Measurements from ENCODE around the gene NKX6-2.
"Not testable (repeated sequence)": the region's sequence is repeated elsewhere in the genome, so short reads cannot be mapped to it uniquely, and the experiment has no call there.

NKX6-2 gene

DNA sequence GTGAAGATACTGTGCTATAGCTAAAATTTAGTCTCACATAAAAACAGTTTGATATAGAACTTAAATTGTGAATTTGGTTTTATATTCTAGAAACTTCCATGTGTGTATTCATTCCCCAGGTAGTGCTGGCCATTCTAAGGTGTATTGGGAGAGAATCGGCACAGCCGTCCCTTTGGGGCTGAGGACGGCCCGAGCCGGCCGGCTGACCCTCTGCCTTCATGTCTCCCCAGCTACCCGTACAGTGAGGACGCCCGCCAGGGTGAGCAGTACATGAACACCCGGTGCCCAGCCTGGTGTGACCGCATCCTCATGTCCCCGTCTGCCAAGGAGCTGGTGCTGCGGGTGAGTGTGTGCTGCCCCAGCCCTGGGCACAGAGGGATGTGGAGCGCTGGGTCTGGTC lies 8.5 kb downstream of the NKX6-2 start:
- DNase-seq: no peak

DNA sequence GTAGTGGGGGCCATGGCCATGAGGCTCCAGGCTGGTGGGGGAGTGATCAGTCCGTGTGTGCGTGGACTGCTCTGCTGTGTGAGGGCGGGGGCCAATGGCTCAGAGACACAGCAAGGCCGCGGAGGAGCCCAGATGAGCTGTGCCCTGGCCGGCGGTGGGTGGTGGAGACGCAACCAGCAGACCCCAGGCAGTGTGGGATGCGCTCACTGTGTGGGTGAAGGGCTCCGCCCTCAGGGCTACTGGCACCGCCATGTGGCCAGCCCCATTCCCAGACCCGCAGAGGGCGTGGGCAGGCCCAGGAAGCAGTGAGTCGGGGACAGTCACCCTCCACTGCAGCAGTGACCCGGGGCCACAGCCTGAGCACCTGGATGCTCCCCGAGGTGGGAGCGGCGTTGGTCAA lies 9.1 kb downstream of the NKX6-2 start:
- no peak for DNase-seq

DNA sequence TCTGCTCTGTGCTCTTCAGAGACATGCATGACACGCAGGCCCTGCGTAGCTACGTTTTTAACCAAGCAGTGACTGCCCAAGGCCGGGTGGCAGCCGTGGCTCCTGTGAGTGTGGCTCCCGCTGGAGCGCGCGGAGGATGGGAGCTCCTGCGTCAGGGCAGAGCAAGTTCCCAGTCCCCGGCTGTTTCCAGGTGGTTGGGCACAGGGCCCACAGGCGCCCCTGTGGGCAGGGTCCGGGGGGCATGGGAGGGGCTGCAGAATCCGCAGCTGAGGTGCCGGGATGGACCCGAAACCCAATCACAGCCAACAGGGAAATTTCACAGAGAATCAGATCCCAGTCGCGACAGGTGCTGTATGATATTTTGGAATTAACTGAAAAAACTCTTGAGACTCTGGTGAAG lies 9.8 kb downstream of the NKX6-2 start:
- no peak for DNase-seq

DNA sequence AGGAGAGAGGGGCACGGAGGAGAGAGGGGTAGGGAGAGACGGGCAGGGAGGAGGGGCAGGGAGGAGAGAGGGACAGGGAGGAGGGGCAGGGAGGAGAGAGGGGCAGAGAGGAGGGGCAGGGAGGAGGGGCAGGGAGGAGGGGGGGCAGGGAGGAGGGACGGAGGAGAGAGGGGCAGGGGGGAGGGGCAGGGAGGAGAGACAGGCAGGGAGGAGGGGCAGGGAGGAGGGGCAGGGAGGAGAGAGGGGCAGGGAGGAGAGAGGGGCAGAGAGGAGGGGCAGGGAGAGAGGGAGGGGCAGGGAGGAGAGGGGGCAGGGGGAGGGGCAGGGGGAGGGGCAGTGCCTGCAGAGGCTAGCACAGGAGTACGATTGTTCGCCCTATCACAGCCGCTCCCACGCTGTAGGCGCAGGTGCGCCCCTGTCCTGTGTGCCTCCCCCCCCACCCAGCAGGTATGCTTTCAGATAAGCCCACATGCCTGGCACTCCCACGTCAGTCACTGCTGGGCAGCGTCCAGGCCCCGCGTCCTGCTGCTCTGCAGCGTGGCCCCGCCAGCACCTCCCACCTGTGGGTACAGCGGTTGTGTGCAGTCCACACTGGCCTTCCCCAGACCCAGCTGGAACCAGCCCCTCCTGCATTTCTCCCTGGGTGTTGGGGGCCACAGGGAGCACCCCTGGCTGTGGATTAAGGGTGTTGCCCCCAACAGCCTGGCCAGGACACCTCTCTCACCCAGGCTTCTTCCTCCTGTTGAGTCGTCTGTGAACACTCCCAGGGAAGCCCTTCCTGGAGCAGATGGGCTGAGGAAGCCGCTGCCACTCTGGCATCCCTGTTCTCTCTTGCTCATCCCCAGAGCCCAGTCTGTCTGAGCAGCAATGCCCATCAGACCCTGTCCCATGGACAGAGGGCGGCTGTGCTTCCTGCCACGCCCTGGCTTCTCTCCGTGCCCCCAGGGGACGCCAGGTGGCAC lies 10.8 kb downstream of the NKX6-2 start:
- no peak for DNase-seq

DNA sequence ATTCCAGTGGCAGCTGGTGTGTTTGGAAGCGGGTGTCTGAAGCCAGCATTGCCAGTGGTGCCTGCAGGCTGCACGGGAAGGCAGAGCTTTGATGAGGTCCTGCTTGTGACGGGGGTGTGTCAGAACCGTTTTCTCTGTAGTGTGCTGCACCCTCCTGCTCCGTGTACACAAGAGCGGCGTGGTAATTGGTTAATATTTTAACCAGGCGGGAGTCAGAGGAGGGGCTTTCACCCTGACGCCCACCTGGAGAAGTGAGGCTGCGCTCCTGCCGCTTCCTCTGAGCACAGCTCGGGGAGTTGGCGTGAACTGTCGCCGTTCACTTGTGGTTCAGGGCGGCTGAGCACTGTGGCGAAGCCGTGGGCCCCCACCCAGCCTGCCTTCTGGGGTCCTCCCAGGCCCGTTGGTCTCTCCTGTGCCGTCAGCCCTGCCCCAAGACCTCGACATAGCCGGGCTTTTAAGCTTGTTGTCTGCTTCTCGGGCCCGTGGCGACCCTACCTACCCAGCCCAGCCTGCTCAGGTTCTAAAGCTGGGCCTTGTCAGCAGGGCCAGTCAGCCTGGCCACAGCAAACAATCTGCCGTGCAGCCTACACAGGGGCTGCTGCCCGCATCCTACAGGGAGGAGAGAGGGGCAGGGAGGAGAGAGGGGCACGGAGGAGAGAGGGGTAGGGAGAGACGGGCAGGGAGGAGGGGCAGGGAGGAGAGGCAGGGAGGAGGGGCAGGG lies 11.6 kb downstream of the NKX6-2 start:
- DNase-seq: no peak

DNA sequence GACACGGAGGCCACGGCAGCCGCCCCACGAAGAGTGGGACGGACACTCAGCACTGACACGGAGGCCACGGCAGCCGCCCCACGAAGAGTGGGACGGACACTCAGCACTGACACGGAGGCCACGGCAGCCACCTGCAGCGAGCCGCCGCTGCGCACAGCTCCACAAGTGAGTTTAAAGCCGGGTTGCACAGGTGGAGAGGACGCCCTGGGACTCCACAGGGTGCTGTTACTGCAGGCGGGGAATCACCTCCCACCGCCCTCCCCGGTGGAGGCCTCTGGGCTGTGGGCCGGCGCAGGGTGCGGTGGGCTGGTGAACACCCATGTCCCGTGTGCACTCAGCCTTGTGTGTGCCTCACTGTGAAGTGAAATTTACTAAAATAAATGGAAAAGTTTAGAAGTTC lies 13.1 kb downstream of the NKX6-2 start:
- DNase-seq: not testable (repeated sequence)

DNA sequence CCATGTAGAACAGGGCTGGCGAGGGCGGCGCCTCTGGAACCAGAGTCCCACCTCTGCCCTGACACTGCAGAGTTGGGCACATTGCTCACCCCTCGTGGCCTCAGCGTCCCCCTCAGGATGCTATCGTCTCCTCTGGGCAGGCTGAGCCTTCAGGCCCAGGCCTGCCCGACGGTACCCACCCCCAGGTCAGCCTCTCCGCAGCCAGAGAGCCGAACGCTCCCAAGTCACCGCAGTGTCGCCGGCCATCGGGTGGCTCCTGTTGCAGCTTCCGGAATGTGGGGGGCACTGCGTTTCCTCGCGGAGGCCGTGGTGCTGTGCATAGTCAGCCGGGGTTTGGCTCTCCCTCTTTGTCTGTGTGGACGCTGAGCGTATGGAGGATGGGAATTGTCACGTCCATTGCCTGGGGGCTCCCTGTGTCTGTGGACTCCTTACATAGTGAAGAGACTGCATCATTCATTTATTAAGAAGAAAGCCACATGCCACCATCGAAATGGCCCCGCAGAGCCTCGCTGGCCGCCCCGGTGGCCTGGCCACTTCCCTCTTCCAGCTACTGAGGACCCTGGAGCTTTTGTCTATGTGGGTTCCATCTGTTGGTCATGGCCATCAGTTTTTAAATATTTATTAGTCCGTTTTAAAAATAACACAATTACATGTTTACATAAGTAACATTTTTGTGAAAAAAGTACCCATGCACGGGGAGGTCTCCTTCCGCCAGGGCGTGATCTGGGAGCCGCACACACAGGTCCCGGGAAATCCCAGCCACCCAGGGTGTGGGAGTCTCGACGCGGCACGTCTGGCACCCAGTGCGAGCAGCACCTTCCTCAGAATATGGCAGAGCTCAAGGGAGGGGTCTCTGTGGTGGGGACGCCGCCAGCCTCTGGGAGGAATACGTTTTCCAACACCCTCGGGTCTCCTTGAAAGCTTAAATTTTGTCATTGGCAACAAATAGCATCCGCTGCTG lies 15.6 kb downstream of the NKX6-2 start:
- DNase-seq: no peak

DNA sequence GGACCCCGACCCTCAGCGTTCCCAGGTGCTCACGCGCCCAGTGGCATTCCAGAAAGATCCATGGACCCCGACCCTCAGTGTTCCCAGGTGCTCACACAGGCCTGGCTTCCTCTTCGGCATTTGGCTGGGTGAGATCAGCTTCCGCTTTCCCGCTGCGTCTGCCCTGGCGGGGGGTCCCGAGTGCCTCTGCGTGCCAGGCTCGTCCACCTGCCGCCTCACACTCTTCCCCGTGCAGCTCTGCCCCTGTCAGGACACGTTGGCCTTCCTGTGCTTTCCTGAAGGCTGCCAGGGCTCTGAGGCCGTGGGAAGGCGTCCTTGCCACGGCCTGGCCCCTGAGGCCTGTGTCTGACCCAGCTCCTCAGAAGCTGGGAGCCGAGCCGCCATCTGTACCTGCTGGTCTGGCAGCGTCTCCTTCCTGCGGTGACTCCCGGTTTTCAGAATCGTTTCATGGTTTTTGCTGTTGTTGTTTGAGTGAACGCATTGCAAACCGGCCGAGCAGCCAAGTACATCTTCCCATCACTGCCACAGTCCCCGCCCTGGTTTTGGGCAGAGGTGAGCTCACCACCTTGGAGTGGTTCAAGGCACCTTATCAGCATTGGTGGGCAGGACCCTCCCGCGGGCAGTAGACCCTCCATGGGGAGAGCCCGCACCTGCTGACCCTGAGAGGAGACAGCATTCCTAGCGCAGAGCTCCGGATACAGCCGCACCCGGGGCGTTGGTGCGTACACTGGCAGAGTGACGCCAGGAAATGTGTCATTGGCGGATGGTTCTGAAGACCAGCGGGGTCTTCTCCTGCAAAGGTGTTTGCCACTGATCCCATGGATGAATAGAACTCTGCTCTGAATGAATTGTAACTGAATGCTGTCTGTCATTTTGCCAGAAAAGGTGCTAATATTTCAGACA lies 17.4 kb downstream of the NKX6-2 start:
- DNase-seq: no peak

DNA sequence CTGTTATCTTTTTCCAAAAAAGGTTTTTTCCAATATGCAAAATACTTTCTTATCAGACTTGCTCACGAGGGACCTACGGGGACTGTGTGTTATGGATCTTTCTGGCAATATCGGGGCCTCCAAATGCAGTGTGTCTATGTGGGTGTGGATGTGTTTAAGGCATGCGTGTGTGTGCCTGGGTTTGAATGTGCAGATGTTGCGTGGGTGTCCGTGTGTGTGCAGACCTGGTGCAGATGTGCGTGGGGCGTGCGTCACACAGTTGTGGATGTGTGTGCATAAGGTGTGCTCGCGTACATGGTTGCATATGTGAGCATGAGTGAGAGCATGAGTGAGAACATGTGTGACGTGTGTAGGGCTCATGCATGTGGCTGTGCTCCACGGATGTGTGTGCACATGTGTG lies 19.7 kb downstream of the NKX6-2 start:
- no peak for DNase-seq

DNA sequence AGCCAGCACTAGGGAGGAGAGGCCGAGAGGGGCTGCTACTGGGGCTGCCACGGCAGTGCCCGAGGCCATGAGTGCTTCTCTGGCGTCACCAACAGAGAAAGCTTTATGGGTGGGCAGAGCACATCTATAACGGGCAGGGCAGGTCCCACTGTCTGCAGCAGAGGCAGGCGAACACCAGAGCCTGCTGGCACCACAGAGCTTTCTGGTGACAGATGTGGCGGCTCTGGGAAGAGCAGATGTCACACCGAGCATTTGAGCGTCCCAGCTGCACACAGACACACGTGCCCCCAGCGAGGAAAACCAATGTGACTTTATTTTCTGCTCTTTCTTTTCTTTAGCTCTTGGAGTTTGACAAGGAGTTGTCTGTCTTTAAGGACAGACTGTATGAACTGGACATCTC lies 20.5 kb downstream of the NKX6-2 start:
- DNase-seq: no peak

DNA sequence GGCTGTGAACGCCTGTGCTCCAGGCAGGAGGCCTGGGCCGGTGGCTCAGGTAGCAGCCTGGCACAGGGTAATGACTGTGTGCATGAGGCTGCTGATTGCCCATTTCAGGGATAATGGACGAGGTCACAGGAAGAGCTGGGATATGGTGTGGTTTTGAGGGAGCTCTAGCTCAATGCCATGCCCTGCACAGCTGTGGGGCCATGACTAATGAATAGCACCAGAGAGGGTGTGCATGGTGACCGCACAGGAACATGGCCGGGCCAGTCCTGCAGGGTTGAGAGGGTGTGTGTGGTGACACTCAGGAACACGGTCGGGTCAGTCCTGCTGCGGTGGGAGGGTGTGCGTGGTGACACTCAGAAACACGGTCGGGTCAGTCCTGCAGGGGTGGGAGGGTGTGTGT lies 21.8 kb downstream of the NKX6-2 start:
- DNase-seq: no peak

DNA sequence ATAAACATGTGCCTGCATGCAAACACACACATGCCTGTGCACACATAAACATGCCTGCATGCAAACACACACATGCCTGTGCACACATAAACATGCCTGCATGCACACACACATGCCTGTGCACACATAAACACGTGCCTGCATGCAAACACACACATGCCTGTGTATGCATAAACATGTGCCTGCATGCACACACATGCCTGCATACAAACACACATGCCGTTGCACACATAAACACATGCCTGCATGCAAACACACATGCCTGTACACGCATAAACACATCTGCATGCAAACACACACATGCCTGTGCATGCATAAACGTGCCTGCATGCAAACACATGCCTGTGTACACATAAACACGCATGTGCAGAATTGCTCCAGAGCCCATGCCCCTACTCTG lies 22.4 kb downstream of the NKX6-2 start:
- DNase-seq: no peak

DNA sequence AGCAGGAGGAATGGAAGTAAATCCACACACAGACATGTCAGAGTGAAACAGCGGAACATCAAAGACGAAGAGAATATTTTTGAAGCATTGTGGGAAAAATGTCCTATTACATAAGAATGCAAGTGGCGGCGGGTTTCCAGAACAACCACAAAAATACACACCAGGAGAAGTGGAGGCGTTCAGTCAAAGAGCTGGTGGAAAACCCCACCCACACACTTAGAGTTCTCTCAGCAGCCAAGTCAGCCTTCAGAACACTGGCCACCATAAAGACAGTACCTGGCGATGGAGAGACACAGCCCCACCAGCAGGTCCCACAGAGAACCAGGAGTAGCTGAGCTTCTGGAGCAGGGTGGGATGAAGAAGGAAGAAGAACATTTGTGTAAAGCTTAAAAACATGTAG lies 23.7 kb downstream of the NKX6-2 start:
- DNase-seq: no peak

DNA sequence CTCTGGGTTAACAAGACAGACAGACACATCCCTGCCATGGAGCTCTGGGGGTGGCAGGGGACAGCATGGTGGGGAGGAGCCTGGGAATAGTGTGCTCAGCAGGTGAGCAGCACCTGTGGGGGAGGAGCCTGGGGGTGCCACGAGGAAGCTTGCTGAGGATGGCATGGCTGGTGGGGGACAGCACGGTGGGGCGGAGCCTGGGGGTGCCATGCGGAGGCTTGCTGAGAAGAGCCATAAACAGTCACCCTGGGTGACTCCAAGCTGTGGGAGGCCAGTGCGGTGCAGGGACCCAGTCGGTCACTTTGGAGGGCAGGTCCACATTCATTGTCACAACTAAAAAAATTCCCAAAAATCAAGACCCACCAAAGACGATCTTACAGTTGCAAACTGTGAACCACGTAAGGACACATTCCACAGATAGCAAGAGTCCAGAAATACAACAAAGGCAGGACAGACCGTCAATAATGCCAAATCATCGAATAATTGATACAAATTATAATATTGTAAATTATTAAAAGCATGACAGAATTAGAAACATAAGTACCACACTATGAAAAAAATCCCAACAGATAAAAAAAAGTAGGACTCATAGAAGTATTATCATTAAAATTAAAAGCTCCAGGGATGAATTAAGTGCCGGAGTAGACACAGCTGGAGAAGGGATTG lies 24.4 kb downstream of the NKX6-2 start:
- no peak for DNase-seq

DNA sequence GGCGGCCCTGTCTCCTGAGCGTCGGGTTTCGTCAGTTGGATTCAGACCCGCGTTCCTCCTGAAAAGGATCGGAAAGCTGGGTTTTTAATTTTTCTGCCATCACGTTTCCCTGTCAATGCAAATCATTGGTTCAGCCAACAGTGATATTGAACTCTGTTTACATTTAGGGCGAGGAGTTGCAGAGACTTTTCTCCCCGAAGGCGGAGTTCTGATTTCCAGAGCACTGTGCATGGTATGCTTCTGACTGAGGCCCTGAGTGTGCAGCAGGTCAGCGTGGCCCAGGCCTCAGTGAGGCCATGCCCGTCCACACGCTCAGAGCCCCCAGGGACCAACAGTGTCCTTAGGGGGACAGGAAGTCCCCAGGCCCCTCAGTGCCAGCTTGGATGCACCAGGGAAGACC lies 27.1 kb downstream of the NKX6-2 start:
- DNase-seq: no peak

DNA sequence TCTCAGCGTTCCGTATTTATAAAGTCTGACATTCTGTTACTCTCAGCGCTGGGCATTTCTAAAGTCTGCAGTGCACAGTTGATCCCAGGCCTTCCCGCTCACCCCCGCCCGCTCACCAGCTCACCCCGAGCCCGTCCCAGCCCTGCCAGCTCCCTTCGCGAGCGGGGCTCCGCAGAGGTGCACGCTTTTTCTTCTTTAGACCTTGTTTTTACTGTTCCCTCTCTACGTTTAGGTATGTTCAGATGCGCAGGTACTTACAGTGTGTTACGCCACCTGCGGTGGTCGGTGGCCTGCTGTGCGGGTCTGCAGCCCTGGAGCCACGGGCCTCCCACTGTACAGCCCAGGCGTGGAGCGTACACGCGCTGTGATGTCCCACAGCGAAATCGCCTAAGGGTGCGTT lies 28.8 kb downstream of the NKX6-2 start:
- DNase-seq: no peak

DNA sequence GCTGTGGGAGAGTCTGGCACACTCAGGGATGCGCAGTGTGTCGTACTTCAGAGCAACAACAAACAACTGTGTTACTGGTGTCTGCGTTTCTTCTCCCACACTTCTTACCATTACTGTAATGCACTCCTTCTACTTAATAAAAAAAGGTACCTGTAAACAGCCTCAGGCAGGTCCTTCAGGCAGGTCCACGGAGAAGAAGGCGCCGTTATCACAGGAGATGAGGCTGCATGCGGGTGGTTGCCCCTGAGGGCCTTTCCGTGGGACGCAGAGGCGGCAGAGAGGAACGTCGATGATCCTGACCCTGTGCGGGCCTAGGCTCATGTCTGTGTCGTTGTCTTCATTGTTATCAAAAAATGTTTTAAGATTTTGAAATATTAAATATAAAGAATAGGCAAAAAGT lies 29.4 kb downstream of the NKX6-2 start:
- DNase-seq: no peak

DNA sequence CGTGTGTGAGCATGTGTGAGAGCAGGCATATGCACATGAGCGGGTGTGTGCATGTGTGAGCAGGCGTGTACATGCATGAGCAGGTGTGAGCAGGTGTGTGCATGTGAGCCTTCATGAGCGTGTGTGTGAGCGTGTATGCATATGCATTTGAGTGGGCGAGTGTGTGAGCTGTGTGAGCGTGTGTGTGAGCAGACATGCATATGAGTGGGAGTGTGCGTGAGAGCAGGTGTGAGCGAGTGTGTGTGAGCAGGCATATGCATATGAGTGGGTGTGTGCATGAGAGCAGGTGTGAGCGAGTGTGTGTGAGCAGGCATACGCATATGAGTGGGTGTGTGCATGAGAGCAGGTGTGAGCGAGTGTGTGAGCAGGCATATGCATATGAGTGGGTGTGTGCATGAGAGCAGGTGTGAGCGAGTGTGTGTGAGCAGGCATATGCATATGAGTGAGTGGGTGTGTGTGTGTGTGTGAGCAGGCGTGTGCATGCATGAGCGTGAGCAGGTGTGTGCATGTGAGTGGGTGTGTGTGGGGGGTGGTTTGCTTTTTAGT lies 30.7 kb downstream of the NKX6-2 start:
- DNase-seq: no peak

DNA sequence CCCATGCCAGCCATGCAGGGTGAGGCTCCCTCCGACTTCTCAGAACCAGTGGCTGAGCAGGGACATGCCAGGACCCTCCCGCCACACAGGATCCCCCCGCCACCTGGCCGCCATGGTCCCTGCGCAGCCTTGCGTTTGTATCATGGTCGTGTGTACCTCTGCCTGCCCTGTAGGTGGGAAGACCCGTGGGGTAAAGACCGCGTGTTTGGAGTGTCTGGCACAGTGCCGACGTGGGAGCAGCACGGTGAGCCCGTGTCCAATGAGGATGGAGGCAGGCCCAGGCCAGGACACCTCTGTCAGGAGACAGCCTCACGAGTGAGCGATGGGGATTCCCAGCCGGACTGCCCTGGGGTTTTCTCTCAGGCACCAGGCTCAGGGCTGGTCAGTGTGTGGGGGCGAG lies 31.9 kb downstream of the NKX6-2 start:
- DNase-seq: no peak

DNA sequence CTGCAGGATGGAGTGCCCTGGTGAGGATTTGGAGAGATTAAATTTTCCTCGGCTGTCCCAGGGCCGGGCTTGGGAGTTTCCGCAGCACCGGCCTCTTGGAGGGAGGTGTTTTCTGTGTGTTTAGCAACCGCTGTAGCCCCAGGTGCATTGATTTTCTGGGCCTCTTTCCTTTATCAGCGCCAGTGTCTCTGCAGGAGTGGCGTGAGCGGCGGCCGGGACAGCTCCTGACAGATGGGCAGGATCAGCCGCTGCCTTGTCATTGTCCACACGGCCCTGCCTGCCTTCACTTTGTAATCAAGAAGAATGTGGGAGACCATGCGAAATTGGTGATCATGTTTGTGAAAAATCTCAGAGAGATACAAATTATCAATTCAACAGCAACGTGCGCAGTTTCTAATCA lies 32.4 kb downstream of the NKX6-2 start:
- no peak for DNase-seq

DNA sequence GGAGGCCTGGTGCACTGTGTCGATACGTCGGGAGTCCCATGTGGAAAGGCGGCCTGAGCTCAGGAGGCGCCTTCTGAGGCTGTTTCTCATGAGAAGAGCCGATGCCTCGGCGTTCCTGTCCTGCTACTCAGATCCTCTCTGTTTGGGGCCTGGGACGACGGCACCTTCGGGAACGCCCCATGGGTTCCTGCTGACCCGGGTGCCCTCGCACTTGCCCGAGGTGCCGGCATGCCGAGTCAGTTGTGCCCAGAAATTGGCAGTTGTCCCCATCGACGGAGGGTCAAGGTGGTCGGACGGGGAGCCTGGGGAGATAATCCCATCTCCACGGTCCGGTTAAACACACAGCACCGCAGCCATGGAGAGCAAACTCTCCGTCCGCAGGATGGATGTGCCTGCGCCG lies 33.0 kb downstream of the NKX6-2 start:
- no peak for DNase-seq

All from islet precursor cell (in vitro differentiated cells).